Measurements from ENCODE around the gene SLC25A10. TPM values are rescaled to one million over a fixed set of nuclear protein-coding genes. Genes with fewer than 3 reads are reported as not detected.

Gene SLC25A10
- total RNA-seq, 4 donors from 2014 or later: 3.4 to 9.3 (median 6.7) TPM

- in situ Hi-C loops (cut with MboI; ENCODE audit: low sequenced_read_pairs in 4 of 4) (no loop called here), intact Hi-C loops (cut with DNase I; ENCODE audit: low total_unique reads) (no loop called here)
- Histone ChIP-seq H3K27me3 (peaks cover 0 to 4% (median 4%) of the 10 kb centered on the region in 3 donors), H3K4me1 (peaks cover 5 to 18% of the 10 kb centered on the region in 2 donors), H3K4me3 (no peak overlapping the region), H3K9me3 (no peaks in the 10 kb centered on the region), H3K27ac (no peak overlapping the region), H3K36me3 (no peaks in the 10 kb centered on the region)
- DNase-seq (no peak), ATAC-seq (peak; percentile 18 to 24)
- no peak for TF ChIP-seq POLR2A (IDR thresholded peaks at IDR 0.05)
- no peak for TF ChIP-seq CTCF (IDR thresholded peaks at IDR 0.05 in 4 of 5, conservative IDR thresholded peaks at IDR 0.05 in 1 of 5)
These were observed 11.6 kb downstream of the SLC25A10 start for GRCh38 chr17:81723651-81724209.

- TF ChIP-seq CTCF (IDR thresholded peaks at IDR 0.05 in 4 of 5, conservative IDR thresholded peaks at IDR 0.05 in 1 of 5): no peak
- no peak for TF ChIP-seq POLR2A (IDR thresholded peaks at IDR 0.05)
- ATAC-seq: no peak
These were observed 13.4 kb downstream of the SLC25A10 start for GRCh38 chr17:81725439-81725838.

GRCh38 chr17:81726004-81726403 is 13.9 kb downstream of the SLC25A10 start:
- ATAC-seq (no peak), DNase-seq (no peak)
- intact Hi-C loops (cut with DNase I; ENCODE audit: low total_unique reads): no loop called here
- Histone ChIP-seq H3K9me3 (no peaks in the 10 kb centered on the region), H3K27me3 (peaks cover 0 to 15% (median 7%) of the 10 kb centered on the region in 3 donors), H3K27ac (no peak overlapping the region), H3K4me3 (no peak overlapping the region), H3K36me3 (no peaks in the 10 kb centered on the region), H3K4me1 (peaks cover 5 to 18% of the 10 kb centered on the region in 2 donors)
- TF ChIP-seq POLR2A (IDR thresholded peaks at IDR 0.05) (no peak), CTCF (IDR thresholded peaks at IDR 0.05 in 4 of 5, conservative IDR thresholded peaks at IDR 0.05 in 1 of 5) (no peak)
- in situ Hi-C loops (cut with MboI; ENCODE audit: low sequenced_read_pairs in 4 of 4): no loop called here

More at GRCh38 chr17:81725439-81725838, 13.4 kb downstream of the SLC25A10 start:
- in situ Hi-C loops (cut with MboI; ENCODE audit: low sequenced_read_pairs in 4 of 4): no loop called here
- Histone ChIP-seq H3K27ac (no peak overlapping the region), H3K36me3 (no peaks in the 10 kb centered on the region), H3K4me3 (no peak overlapping the region), H3K9me3 (no peaks in the 10 kb centered on the region), H3K4me1 (peaks cover 5 to 18% of the 10 kb centered on the region in 2 donors), H3K27me3 (peaks cover 0 to 15% (median 7%) of the 10 kb centered on the region in 3 donors)
- intact Hi-C loops (cut with DNase I; ENCODE audit: low total_unique reads): no loop called here
- DNase-seq: no peak

GRCh38 chr17:81727324-81728031 is 15.4 kb downstream of the SLC25A10 start:
- no peak for DNase-seq
- Histone ChIP-seq H3K27me3 (peaks cover 4 to 15% (median 7%) of the 10 kb centered on the region in 3 donors), H3K36me3 (no peaks in the 10 kb centered on the region), H3K27ac (no peak overlapping the region), H3K9me3 (no peaks in the 10 kb centered on the region), H3K4me1 (peaks cover 0 to 10% of the 10 kb centered on the region in 2 donors), H3K4me3 (no peak overlapping the region)
- ATAC-seq: no peak
- no peak for TF ChIP-seq CTCF (IDR thresholded peaks at IDR 0.05 in 4 of 5, conservative IDR thresholded peaks at IDR 0.05 in 1 of 5)
- no peak for TF ChIP-seq POLR2A (IDR thresholded peaks at IDR 0.05)
- in situ Hi-C loops (cut with MboI; ENCODE audit: low sequenced_read_pairs in 4 of 4): no loop called here
- intact Hi-C loops (cut with DNase I; ENCODE audit: low total_unique reads): no loop called here
